GM12864 (cell line): ENCODE data around the gene COTL1.

Experiments used
- DNase-seq: peaks from one replicate; pipeline ENCODE4 v3.0.0-alpha.2; 2011; ENCODE audit warnings: low read depth
- H3K4me3 ChIP-seq: 2 replicates; pipeline ENCODE4 v1.5.1; 2011; ENCODE audit warnings: mild to moderate bottlenecking, low read depth, low read length, control low read depth
- CTCF ChIP-seq: IDR thresholded peaks from 2 replicates; pipeline ENCODE4 v1.5.1; 2011; ENCODE audit warnings: low read depth, mild to moderate bottlenecking, moderate library complexity, low read length, control low read depth, inconsistent platforms; ENCODE audit errors: missing control alignments

The COTL1 gene

GRCh38 chr16:84570739-84571403 lies 47.0 kb downstream of the COTL1 start:
- H3K4me3 ChIP-seq: no peak overlapping the region
- TF ChIP-seq CTCF: no peak
- DNase-seq: no peak

DNA sequence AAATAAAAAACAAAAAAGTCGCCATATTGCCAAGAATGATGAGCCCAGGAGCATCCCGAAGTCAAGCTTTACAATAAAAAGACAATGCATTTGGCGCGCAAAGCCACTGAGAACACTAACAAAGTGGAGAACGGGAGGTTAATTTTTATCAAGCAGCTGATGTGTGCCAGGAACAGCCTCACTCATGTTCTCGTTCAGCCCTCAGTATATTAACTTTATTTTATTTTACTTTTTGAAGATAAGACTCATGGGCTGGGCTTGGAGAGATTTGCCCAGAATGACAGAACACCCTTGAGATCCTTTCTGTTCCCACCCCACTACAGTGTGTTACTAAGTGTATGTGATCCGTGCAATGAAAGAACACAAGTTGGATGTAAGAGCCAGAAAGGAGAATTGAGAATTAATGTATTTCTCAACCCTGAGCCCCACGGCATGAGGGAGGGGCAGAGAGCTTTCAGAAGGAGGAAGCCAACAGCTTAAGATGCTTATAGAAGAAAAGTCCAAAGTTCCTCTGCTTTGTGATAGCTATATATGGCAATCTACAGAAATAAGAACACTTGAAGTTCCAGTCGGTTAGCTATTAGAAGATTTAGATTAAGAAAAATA lies 48.4 kb downstream of the COTL1 start:
- no peak overlapping the region for H3K4me3 ChIP-seq
- TF ChIP-seq CTCF: no peak
- no peak for DNase-seq

DNA sequence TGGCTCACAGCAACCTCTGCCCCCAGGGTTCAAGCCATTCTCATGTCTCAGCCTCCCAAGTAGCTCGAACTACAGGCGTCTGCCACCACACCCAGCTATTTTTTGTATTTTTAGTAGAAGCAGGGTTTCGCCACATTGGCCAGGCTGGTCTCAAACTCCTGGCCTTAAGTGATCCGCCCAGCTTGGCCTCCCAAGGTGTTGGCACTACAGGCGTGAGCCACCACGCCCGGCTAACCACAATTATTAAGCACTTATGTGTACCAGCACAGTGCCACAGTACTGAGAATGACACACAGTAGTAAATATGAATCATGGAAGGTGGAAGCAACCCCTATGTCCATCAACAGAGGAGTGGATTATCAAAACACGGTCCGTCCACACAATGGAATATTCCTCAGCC lies 49.8 kb downstream of the COTL1 start:
- DNase-seq: no peak
- H3K4me3 ChIP-seq: no peak overlapping the region
- no peak for TF ChIP-seq CTCF

DNA sequence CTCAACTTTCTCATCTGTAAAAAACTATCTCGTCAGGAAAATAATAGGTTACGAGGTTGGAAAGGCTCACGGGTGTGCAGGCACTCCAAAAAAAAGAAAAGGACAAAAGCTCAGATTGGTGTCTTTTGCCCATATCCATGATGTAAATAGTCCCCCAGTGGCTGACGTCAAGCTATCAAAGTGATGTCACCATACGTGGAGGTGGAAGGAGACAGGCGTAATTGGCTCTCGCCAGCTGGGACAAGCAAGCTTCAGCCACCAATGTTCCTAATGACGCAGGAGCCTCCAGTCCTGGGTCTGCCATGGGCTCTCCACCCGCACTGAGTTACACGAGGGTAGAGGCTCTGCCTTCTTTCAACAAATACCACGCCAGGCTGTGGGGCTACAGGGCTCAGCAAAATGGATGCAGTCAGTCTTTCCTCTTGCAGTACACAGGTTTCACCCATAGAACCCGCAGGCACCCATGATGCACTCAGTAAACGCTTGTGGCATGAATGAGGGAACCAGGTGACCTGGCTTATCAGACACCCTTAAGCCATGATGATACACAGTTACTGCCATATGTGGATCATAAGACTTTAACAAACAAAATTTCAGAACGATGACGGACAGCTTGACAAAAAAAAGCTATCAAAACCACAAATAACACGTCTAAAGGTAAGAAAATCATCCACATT lies 50.5 kb downstream of the COTL1 start:
- DNase-seq: no peak
- no peak for TF ChIP-seq CTCF
- H3K4me3 ChIP-seq: no peak overlapping the region

DNA sequence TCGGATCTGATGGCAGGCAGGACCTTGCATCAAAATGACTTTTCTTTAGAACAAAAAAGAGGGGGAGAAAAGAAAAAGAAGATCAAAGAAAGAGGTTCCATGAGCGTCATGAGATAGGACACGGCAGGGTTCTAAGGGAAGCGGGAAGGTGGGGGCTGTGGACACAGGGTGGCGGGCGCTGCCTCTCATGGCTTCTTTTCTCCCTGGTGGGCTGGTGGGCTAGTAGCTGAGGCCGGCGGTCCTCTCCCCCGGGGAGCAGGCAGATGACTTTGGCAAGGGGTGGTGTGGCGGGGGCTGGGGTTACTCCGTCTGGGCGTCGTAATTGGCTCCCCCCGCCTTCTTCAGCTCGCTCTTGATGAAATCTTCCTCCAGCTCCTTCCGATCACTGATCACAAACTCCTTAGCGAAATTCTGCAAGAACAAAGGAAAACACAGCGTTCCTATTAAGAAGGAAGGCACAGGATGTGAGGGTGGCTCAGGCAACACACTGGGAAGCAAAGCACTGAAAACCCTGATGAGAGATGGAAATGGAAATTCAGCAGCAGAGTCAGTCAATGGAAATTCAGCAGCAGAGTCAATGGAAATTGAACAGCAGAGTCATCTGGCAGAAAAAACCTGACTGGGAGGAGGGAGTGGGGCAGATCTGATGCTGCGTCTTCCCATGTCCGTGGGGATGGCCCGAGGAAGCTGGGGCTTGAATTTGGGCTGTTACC lies 51.2 kb downstream of the COTL1 start:
- no peak for TF ChIP-seq CTCF
- H3K4me3 ChIP-seq: no peak overlapping the region
- DNase-seq: no peak

GRCh38 chr16:84565669-84566495 lies 52.0 kb downstream of the COTL1 start:
- DNase-seq: no peak
- no peak for TF ChIP-seq CTCF
- no peak overlapping the region for H3K4me3 ChIP-seq
